HEK293T (cell line): ENCODE measurements around the gene CITED2.

ENCODE experiments used
- CTCF ChIA-PET: fragments of 350-600 bp; formaldehyde crosslinking; extraction: SDS; loops from one replicate; lab custom pipeline; 2021; ENCODE audit warnings: antibody characterized with exemption, inconsistent platforms; lab: Yijun Ruan, JAX
- POLR2A ChIA-PET: fragments of 350-600 bp; formaldehyde crosslinking; extraction: SDS; loops from one replicate; lab custom pipeline; 2020; ENCODE audit warnings: antibody characterized with exemption, inconsistent platforms; lab: Yijun Ruan, JAX
- DNase-seq: peaks from one replicate; pipeline ENCODE4 v3.0.0; 2012; ENCODE audit warnings: mixed read lengths; ENCODE audit errors: extremely low spot score
- ARNT ChIP-seq: fragments of 450-650 bp; IDR thresholded peaks from 2 replicates; pipeline ENCODE4 v1.6.1; 2017; ENCODE audit warnings: mild to moderate bottlenecking
- BHLHE40 ChIP-seq: fragments of 450-650 bp; IDR thresholded peaks from 2 replicates; pipeline ENCODE4 v1.6.1; 2016; ENCODE audit warnings: mild to moderate bottlenecking, moderate library complexity, borderline replicate concordance
- CTBP1 ChIP-seq: fragments of 450-650 bp; IDR thresholded peaks from 2 replicates; pipeline ENCODE4 v1.6.1; 2016; ENCODE audit warnings: borderline replicate concordance
- ELF4 ChIP-seq: fragments of 450-650 bp; IDR thresholded peaks from 2 replicates; pipeline ENCODE4 v1.6.1; 2017; ENCODE audit warnings: antibody characterized with exemption
- FOXA1 ChIP-seq: fragments of 450-650 bp; IDR thresholded peaks from 2 replicates; pipeline ENCODE4 v1.6.1; 2016; ENCODE audit warnings: mild to moderate bottlenecking
- FOXK2 ChIP-seq: fragments of 450-650 bp; IDR thresholded peaks from 2 replicates; pipeline ENCODE4 v1.6.1; 2016; ENCODE audit warnings: mild to moderate bottlenecking
- FOXM1 ChIP-seq: fragments of 450-650 bp; IDR thresholded peaks from 2 replicates; pipeline ENCODE4 v1.6.1; 2017; ENCODE audit warnings: mild to moderate bottlenecking, borderline replicate concordance
- HDGF ChIP-seq: fragments of 450-650 bp; IDR thresholded peaks from 2 replicates; pipeline ENCODE4 v1.6.1; 2017; ENCODE audit warnings: antibody characterized with exemption, borderline replicate concordance
- L3MBTL2 ChIP-seq: fragments of 450-650 bp; conservative IDR thresholded peaks from 2 replicates; pipeline ENCODE4 v1.6.1; 2016; ENCODE audit warnings: mild to moderate bottlenecking
- LEF1 ChIP-seq: fragments of 450-650 bp; IDR thresholded peaks from 2 replicates; pipeline ENCODE4 v1.6.1; 2017; ENCODE audit warnings: mild to moderate bottlenecking, borderline replicate concordance
- NFRKB ChIP-seq: fragments of 450-650 bp; IDR thresholded peaks from 2 replicates; pipeline ENCODE4 v1.6.1; 2016; ENCODE audit warnings: mild to moderate bottlenecking, moderate library complexity
- SP1 ChIP-seq: fragments of 450-650 bp; IDR thresholded peaks from 2 replicates; pipeline ENCODE4 v1.6.1; 2017
- SUZ12 ChIP-seq: fragments of 450-650 bp; IDR thresholded peaks from 2 replicates; pipeline ENCODE4 v1.6.1; 2016; ENCODE audit warnings: mild to moderate bottlenecking
- TARDBP ChIP-seq: fragments of 450-650 bp; IDR thresholded peaks from 2 replicates; pipeline ENCODE4 v1.6.1; 2016
- ZNF384 ChIP-seq: fragments of 450-650 bp; IDR thresholded peaks from 2 replicates; pipeline ENCODE4 v1.6.1; 2016
- TF ChIP-seq, protein P1 (sequence below): fragments of 450-650 bp; IDR thresholded peaks from 2 replicates; pipeline ENCODE4 v1.6.1; 2016

CITED2 gene, protein sequence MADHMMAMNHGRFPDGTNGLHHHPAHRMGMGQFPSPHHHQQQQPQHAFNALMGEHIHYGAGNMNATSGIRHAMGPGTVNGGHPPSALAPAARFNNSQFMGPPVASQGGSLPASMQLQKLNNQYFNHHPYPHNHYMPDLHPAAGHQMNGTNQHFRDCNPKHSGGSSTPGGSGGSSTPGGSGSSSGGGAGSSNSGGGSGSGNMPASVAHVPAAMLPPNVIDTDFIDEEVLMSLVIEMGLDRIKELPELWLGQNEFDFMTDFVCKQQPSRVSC

DNA sequence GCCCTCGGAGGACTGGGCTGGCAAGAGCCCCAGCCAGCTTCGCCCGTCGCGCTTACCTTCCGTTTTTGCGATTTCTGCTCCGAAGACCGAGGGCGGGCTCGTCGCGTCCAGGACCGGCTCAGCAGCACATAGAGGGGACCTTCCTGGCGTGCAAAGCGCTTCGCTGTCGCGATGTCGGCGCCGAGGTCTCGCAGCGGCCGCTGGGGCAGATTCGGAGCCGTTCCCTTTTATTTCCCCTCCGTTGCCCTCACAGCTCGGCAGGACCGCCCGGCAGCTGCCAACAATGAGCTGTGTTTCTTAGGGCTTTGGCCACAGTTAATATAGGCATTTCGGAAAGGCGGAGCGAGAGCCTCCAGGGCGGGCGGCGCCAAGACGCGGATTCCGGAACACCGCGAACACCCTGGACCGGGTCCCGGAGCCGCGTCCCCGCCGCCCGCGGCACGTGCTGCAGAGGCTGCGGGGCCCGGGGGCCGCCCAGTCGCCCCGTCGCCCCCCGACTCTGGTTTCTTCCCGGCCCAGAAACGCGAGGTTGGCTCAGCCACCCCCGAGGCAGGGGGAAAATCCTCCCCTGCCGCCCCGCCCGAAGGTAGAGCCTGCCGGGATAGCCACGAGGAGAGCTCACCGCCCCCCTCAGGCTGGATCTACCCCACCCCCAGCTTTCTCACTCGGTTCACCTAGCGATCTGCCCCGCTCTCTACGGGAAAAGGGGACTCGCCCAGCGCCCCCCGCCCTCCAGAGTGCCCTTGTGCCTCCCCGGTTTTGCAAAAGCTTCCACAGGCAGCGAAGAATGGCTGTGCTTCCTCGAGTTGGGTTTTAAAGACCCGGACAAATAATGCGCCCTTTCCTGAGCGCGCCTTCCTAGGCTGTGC is at the start of gene CITED2:
Gene CITED2 (minus strand): TSS at position 292 of the 869 bp plus-strand sequence. CDS start 704 bp downstream, outside the sequence.
- TF ChIP-seq ELF4 (peak; percentile 71), ARNT (peak; percentile 30; the same call in 1 of the 2 replicates), FOXM1 (peak; percentile 92), LEF1 (0 out of 2 replicates have a peak, but pooled peaks have one; percentile 50), FOXA1 (no peak)
- ChIA-PET POLR2A (interaction anchor here (0.6 to 3.8 kb wide), 69 partner anchors 9 to 676 kb away, joined by 3 to 29 read pairs (median 4); no protein-coding TSS in a partner anchor), CTCF (interaction anchor here (0.6 to 1.4 kb wide), 8 partner anchors 10 to 548 kb away, joined by 3 to 5 read pairs (median 4); no protein-coding TSS in a partner anchor)
- peak; percentile 84 for DNase-seq

DNA sequence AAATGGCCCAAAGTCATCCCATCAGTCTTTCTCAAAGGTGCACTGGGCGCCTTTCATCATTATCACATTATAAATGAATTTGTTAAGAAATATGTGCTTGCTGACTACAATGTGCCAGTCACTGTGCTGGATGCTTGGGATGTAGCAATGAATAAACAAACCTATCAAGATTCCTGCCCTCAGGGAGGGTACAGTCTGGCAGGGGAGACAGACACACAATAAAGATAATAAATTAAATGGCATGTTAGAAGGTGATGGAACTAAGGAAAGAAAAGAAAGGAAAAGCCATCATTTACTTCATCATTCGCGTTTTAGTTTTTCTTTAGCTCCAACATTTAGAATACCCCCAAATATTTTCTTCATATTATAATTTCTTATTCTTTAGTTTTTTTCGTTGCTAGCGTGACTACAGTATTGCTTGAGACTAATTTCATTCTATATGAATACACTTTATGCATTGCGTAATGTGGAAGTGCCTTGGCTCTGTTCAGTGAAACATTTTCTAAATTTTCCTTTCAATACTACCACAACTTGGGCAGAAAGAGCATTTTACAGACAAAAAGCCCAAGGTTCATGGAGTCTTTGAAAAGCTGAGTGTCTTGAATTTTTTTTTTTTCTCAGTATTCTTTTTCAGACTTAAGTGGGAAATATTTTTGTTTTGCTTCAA is 48.7 kb upstream of the CITED2 start:
- DNase-seq = no peak
- TF ChIP-seq SP1 (no peak), LEF1 (no peak), L3MBTL2 (no peak), ARNT (no peak), BHLHE40 (no peak), FOXM1 (no peak), NFRKB (no peak), TARDBP (no peak), CTBP1 (no peak), ELF4 (no peak), HDGF (no peak), FOXA1 (no peak), FOXK2 (no peak), ZNF384 (no peak)
- TF ChIP-seq, protein P1, sequence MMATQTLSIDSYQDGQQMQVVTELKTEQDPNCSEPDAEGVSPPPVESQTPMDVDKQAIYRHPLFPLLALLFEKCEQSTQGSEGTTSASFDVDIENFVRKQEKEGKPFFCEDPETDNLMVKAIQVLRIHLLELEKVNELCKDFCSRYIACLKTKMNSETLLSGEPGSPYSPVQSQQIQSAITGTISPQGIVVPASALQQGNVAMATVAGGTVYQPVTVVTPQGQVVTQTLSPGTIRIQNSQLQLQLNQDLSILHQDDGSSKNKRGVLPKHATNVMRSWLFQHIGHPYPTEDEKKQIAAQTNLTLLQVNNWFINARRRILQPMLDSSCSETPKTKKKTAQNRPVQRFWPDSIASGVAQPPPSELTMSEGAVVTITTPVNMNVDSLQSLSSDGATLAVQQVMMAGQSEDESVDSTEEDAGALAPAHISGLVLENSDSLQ = no peak
- ChIA-PET POLR2A (no interaction called here), CTCF (no interaction called here)

DNA sequence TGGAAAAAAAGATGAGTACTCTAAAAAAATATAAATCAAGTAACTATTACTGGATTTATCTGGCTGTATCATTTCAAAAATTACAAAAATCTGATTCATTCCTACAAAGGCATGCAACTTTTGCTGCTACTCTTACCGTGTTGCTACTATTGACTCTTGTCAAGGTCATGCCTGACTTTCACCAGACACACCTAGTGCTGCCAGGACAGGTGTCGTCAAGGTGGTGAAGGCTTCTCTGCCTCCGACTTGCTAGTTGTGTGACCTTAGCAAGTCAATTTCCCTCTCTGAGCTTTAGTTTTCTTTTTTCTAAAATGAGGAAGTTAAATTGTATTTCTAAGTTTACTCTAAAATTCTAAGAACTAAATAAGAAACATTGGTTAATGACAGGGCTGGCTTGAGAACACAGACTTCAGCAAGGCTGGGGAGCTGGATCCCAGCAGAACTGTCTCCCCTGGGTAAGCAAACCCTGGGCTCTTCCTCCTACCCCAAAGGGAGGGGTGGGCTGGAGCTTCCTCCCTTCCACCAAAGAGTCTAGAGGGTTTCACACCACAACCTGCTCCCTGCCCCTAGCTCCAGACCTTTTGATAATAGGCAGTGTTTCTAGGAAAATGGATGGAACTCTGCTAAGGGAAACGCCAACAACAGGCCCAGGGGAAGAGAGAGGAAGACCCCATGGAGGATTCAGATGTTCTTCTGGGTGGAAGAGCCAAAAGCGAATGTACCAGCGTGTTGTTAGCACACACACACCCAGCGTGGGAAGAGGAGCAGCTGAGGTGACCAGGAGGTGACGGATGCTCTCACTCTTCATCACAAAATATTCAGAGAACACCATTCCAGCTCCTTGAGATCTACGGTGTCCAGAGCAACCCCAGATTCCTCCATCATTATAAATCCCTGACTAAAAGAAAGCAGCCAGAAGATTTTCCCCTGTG is 47.9 kb upstream of the CITED2 start:
- CTCF ChIA-PET = no interaction called here
- TF ChIP-seq FOXM1 = no peak
- no peak for TF ChIP-seq ZNF384
- no peak for TF ChIP-seq FOXA1
- TF ChIP-seq LEF1 = no peak
- TF ChIP-seq BHLHE40 = no peak
- no peak for TF ChIP-seq TARDBP
- TF ChIP-seq FOXK2 = no peak
- TF ChIP-seq SUZ12 = no peak
- TF ChIP-seq HDGF = no peak
- TF ChIP-seq NFRKB = no peak
- no peak for TF ChIP-seq SP1
- TF ChIP-seq ELF4 = no peak
- TF ChIP-seq, protein P1 = no peak
- TF ChIP-seq CTBP1 = no peak
- POLR2A ChIA-PET = no interaction called here
- DNase-seq = no peak

DNA sequence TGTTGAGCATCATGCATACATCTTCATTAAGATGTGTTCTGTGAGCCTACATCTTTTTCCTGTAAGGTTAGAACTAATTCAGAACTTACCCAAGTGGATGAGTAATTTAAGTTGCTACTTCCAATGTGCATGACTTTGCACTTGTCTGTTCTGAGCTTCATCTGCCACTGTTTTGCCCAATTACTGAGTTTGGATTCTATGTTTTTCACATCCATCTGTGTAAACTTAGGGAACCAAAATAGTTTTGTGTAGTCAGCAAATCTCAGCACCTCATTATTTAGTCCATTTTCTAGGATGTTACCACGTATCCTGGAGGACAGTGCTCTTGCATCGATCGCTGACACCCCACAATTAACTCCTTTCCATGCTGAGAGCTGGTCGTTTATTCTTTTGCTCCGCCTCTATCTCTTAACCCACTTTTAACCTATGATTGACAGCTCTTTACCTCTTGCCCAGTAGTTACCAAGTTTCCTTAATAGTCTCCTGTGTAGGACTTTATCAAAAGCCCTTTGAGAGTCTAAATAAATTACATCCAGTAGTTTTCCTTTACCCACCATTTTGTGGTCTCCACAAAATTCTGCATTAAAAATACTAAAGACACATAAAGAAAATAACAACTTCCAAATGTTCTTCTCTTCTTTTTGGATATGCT is 44.2 kb upstream of the CITED2 start:
- CTCF ChIA-PET = no interaction called here
- POLR2A ChIA-PET = no interaction called here
- no peak for DNase-seq
- no peak for TF ChIP-seq L3MBTL2
- TF ChIP-seq, protein P1 = peak; percentile 83
- no peak for TF ChIP-seq ARNT

DNA sequence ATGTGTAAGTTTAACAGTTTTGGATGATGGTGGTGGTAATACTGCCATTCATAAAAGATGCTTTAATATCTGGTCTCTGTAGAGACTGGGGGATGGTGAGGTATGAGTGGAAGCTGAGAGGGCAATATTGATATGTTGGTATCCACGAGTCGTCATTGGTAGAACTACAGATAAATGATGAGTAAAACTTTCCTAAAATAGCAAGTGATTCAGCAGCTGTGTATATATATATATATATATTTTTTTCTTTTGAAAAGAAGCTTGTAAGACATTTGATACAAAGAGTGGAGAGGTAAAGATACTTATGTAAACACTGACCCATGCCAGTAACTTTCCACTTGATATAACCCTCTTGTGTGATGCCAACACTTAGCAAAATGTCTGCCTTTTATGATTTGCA is 41.7 kb upstream of the CITED2 start:
- TF ChIP-seq SUZ12 = no peak
- TF ChIP-seq L3MBTL2 = no peak
- TF ChIP-seq HDGF = no peak
- no peak for TF ChIP-seq SP1
- no peak for TF ChIP-seq NFRKB
- TF ChIP-seq, protein P1 = no peak
- no peak for TF ChIP-seq ELF4
- no peak for TF ChIP-seq FOXM1
- no peak for TF ChIP-seq FOXK2
- no peak for TF ChIP-seq TARDBP
- no peak for TF ChIP-seq FOXA1
- no peak for TF ChIP-seq CTBP1
- no peak for TF ChIP-seq BHLHE40
- TF ChIP-seq LEF1 = no peak
- no peak for TF ChIP-seq ARNT
- no peak for TF ChIP-seq ZNF384
- CTCF ChIA-PET = no interaction called here
- POLR2A ChIA-PET = no interaction called here
- no peak for DNase-seq
